C4-2B (cell line): ENCODE data around the gene MTA1.

Experiments
- CTCF ChIP-seq: fragments of 450-650 bp; conservative IDR thresholded peaks from 2 replicates; pipeline ENCODE4 v1.5.1; 2017; ENCODE audit warnings: mild to moderate bottlenecking
- ZFX ChIP-seq: fragments of 450-650 bp; IDR thresholded peaks from 2 replicates; pipeline ENCODE4 v1.6.1; 2017

GRCh38 chr14:105487449-105487985, 67.9 kb downstream of the MTA1 start:
- TF ChIP-seq CTCF, result no peak
- TF ChIP-seq ZFX, result no peak
